NCI-H2227 (cell line): ENCODE data around the gene RASSF10.

ENCODE experiments used
- DNase-seq: peaks from one replicate; lab custom pipeline; 2025; ENCODE audit not compliant: unreplicated experiment; lab: John Stamatoyannopoulos, UW

RASSF10 gene

DNA sequence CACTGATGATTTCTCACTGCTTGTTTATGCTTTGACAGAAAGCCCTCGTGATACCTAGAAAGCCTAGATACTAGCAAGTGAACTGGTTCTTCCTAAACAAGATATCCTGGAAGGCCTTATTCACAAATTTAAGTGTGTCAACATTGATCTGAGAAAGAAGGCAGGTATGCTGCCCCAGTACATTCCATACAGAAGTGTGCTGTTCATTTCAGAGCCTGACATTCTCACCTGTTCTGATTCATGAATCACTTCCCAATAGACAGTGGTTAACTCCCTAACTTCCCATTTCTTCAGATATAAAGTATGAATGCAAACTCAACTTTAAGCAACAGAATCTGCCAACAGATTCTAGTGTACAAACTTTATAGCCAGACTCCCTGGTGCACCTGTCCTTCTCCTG lies 15.5 kb upstream of the RASSF10 start:
- no peak for DNase-seq

DNA sequence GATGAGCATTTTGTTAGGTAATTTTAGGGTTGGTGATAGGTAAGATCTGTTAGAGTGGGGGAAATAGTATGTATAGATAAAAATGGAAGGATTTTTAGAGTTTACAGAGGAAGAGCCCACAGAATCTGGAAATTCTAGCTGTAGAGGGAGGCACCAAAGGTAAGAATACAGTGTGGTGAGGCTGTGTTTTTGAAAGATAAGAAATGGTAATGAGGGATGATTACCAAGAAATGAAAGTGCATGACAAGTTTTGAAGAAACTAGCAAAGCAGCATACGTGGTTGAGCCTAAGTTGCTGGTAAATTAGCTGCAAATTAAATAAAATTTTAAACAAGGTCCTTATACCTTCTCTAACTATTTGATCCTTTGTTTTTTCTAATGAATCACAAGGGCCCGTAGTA lies 14.6 kb upstream of the RASSF10 start:
- DNase-seq = no peak

DNA sequence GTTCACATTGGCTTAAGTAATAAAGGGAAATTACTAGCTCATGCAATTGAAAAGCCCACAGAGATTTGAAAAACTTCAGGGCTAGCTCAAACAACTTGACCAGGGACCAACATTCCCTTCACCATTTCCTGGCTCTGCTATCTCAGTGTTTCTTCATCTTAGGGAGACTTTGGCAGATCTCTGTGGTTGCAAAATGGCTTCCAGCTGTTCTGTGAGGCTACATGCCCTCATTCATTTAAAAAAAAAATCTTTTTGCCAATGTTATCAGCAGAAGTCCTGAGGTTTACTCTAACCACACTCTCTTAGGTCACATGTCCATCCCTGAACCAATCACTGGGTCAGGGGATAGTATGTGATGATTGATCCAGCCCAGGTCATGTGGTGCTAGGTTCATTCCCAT lies 13.9 kb upstream of the RASSF10 start:
- DNase-seq = no peak

DNA sequence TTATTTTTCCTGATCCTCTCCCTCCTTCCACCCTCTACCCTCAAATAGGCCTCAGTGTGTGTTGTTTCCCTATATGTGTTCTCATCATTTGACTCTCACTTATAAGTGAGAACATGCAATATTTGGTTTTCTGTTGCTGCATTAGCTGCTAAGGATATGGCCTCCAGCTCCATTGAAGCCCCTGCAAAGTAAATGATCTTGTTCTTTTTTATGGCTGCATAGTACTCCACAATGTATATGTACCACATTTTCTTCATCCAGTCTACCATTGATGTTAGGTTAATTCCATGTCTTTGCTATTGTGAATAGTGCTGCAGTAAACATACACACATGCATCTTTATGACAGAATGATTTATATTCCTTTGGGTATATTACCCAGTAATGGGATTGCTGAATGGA lies 13.3 kb upstream of the RASSF10 start:
- DNase-seq = no peak

DNA sequence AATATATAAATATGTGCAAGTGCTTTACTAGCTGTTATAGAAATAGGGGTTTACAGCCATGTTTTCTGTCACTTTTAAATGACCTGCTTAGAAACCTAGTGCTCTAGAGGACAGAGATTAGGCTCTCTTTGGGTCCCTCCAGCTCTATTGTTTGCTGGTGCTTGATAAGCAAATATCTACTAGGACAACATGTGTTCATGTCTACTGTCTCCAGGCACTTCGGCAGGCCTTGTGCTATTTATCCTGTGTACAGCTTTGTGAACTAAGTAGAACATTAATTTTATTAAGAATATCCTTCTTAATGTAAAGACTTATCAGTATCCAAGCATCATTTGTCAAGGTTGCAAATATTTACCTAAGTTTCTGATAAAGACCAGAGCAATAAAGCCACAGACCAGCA lies 11.9 kb upstream of the RASSF10 start:
- no peak for DNase-seq

DNA sequence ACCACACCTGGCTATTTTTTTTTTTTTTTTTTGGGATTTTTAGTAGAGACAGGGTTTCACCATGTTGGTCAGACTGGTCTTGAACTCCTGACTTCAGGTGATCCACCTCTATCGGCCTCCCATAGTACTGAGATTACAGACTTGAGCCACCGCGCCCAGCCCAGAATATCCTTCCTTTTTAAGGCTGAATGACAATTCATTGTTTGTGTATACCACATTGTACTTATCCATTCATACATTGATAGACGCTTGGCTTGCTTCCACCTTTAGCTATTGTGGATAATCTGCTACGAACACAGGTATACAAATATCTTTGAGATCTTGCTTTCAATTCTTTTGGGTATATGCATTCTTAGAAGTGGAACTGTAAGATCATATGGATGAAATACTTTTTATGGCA lies 10.8 kb upstream of the RASSF10 start:
- no peak for DNase-seq

DNA sequence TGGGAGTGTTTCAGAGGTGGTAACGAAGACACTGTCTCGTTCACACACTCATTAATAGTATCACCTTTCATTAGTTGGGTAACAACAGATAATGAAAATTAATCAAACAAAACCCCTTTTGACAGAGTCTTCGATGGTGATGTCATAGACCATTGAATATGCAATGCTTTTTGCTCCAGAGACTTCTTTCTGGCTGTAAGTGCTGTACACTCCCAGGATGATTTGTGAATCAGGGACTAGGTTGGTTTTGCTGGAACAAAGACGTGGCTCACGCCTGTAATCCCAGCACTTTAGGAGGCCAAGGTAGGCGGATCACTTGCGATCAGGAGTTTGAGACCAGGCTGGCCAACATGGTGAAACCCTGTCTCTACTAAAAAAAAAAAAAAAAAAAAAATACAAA lies 9.5 kb upstream of the RASSF10 start:
- DNase-seq = no peak

DNA sequence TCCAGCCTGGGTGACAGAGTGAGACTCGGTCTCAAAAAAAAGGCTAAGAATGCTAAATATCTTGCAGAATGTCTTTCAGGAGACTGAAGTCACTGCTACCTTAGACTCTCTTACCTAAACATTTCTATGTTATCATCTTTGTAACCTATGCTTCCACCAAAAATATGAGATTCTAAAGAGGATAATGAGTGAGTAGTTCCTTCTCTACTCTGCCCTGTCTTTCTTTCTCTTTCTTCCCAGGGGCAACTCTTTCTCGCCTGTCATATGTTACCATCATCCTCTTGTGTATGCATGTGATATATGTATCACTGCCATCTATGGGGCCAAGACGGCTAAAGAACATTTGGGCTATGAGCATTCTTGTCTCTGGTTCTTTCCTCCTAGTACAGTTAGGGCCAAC lies 9.0 kb upstream of the RASSF10 start:
- DNase-seq = no peak

DNA sequence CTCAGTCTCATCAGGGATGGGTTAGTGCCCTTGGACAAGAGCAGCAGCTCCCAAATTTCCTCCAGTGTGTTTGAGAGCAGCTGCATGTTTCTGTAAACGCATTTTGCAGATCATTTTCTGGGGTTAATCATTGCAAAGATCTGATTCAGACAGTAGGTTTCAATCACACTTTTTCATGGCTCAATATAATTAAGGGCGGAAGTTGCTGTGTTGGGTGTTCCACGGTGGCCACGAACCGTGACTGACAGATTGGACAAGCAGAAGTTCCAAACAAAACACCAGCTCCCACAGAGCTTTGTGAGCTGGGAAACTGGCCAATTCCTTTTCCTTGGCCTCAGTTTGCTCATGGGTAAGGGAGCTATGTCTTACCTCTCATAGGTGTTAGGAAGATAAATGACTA lies 8.4 kb upstream of the RASSF10 start:
- DNase-seq = no peak

DNA sequence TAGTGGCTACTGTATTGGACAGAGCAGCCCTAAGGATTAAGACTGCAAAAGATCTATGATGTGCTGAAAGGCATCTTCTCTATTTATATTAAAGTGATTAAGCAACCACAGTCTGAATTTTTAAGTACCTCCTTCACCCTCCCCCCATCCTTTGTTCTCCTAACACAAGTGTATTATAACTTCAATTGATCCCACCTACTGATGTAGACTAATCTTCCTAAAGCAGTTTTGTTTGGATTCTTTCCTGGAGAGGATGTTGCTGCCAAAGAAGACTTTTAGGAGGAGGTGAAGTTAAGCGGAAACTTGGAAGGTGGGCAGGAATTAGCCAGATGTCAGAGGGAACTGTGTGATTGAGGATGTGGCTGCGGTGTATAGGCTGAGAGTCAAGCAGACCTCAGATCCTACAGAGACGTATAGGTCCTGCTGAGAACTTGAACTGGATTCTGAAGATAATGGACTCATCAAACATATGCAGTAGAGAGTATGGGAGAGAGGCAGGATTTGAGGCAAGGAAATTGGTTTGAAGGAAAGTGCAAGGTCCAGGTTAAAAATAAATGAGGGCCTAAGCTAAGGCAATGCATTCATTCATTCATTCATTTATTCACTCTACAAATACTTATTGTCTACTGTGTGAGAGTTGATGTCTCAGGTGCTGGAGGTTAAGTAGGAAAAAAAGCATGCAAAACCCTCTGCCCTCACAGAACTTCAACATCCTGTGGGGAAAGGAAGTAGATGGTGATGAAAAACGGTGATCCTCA lies 5.2 kb upstream of the RASSF10 start:
- DNase-seq = no peak

DNA sequence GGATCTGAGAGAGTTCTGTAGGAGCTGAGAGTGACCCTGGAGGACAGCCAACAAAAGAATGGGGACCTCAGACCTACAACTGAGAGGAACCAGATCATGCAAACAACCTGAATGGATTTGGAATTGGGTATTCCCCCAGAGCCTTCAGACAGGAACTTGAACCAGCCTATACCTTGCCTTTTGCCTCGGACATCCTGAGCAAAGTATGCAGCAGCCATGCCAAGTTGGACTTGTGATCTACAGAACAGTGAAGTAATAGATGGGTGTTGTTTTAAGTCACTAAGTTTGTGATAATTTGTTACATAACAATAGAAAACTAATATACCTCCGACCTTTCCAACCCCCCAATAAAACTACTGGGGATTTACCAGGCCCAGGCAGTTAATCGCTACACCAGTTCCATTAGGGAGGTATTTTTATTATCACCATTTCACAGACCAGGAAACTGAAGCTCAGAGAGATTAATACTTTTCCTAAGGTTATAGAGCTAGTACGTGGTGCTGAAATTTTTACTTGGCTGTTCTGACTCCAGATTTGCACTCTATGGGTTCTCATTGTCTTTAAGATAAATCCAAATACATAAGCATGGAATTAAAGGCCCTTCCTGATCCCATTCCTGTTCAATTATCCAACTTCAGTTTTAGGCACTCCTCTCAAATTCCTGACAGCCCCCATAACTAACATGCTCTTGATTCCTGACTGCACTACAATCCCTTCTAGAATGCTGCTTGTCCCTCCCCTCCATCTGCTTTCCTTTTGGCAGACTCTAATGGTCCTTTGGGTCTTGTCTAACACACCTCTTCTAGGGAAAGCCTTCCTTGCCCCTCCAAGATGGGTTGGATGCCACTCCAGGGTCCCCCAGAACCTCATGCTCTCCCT lies 1.7 kb upstream of the RASSF10 start:
- DNase-seq = no peak

DNA sequence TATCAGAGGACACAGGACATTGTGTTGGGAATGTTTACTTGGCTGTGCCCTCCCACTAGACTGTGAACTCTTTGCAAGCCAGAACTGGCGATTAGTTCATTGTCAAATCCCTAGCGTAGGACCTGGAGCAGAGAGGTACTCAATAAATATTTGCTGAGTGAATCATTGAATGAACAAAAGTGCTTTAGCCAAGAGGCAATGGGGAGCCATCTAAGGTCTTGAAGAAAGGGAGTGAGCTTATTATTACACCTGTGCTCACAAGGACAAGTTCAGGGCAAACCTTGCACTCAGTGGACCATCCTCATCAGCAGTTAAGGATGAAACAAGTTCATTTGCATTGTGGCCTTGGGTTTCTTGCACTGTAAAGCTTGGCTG lies 1.1 kb upstream of the RASSF10 start:
- DNase-seq = no peak

DNA sequence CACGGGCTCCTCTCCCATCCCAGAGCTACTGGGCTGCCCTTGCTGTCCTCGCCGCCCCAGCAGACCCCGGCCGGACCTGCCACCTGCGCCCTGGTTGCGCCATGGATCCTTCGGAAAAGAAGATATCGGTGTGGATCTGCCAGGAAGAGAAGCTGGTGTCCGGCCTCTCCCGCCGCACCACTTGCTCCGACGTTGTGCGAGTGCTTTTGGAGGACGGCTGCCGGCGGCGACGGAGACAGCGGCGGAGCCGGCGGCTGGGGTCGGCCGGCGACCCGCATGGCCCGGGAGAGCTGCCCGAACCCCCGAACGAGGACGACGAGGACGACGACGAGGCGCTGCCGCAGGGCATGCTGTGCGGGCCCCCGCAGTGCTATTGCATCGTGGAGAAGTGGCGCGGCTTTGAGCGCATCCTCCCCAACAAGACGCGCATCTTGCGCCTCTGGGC lies 382 bp downstream of the RASSF10 start:
- peak; percentile 60 for DNase-seq

DNA sequence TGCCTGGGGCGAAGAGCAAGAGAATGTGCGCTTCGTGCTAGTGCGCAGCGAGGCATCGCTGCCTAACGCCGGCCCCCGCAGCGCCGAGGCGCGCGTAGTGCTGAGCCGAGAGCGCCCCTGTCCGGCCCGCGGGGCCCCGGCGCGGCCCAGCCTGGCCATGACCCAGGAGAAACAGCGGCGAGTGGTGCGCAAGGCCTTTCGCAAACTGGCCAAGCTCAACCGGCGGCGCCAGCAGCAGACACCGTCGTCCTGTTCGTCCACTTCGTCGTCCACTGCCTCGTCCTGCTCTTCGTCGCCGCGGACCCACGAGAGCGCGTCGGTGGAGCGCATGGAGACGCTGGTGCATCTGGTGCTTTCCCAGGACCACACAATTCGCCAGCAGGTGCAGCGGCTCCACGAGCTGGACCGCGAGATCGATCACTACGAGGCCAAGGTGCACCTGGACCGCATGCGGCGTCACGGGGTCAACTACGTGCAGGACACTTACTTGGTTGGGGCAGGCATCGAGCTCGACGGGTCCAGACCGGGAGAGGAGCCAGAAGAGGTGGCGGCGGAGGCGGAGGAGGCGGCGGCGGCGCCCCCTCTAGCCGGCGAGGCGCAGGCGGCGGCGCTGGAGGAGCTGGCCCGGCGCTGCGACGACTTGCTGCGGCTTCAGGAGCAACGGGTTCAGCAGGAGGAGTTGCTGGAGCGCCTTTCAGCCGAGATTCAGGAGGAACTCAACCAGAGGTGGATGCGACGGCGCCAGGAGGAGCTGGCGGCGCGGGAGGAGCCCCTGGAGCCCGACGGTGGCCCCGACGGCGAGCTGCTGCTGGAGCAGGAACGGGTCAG lies 1.0 kb downstream of the RASSF10 start:
- DNase-seq = peak; percentile 70

DNA sequence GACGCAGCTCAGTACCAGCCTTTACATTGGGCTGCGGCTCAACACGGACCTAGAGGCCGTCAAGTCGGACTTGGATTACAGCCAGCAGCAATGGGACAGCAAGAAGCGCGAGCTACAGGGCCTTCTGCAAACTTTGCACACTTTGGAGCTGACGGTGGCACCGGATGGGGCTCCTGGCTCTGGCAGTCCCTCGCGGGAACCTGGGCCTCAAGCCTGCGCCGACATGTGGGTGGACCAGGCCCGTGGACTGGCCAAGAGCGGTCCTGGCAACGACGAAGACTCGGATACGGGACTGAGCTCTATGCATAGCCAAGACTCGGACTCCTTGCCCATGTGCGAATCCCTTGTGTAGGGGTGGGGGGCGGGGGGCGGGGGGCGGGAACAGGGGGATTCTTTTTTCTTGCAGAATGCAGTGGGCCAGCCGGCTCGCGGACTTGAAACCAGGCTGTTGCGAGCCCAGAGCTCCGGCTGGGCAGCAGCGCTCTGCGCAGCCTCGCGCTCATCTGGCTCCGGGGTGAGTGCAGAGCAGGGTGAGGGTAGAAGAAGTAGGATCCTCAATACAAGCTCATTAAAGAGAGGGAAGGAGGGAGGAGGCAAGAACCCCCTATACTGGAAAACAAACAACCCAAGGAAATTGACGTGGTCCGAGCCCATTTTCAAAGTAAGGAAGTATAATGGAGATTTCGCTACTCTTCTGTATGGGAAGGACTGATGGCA lies 1.8 kb downstream of the RASSF10 start:
- DNase-seq = peak; percentile 49

DNA sequence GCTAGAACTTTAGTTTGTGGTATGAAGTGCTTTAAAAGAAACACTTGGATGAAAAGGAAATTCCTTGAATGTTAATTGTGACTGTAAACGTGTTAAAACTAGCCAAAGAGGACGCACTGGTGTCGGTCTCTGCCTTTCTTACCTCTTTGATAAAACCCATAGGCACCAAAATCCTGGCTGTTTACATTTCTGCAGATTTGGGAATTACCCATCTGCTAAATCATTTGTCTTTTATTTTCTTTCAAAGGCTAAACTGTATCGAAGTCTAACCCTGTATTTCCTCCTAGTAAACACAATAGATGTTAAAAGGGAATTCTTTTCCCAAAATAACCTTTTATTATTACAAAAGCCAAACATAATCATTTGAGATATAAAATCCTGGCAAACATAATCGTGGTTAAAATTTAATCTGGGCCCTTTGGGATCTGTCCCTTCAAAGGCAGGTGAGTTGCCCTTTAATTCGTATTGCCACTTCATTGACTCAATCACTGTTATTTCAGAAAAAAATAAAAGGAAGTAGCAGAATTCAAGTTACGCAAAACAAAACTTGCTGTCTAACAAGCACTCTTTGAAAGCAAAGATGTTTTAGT lies 2.4 kb downstream of the RASSF10 start:
- DNase-seq = no peak

DNA sequence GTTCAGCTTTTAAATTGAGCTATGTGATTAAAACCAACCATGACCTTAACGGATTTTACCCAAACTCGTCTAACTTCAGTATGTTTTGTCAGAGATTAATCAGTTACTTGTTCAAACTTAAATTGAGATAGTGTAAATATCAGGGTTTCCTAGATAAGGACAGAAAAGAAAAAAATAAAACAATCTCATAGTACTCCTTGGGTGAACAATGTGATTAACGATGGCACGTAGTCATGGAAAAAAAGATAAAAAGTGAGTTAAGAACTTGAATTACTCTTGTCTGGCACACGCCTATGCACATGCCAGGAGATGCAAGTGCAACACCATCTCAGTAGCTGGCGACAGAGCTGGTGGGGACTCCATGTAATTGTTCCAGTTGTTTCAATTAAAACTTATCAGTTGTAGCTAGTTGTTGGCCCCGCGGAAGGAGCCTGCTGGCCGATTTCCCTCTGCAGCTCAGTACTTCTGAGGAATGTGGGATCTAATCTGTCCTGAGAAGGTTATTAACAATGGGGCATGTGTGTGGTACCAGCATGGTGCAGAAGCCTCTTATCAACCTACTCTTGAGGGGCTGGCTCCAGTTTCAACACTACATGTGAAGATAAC lies 3.0 kb downstream of the RASSF10 start:
- no peak for DNase-seq

DNA sequence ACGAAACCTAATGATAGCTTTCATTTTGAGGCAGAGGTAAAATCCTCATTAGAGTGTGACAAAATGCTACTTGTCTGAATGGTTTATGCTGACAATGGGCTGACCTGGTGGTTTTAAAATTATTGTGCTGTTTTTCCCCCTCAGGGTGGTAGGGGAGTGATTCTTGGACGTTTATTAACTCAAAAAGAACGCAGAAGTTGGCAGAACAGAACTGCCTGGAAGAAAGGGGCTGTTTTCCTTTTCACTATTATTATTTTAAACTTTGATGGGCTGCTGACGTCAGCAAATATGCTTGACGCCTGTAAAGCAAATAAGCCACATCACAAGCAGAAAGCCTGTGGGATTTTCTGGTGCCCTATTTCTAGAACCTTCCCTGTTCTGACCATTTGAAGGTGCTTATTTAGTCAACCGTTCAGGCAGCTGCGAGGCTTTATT lies 4.0 kb downstream of the RASSF10 start:
- DNase-seq = peak; percentile 76

DNA sequence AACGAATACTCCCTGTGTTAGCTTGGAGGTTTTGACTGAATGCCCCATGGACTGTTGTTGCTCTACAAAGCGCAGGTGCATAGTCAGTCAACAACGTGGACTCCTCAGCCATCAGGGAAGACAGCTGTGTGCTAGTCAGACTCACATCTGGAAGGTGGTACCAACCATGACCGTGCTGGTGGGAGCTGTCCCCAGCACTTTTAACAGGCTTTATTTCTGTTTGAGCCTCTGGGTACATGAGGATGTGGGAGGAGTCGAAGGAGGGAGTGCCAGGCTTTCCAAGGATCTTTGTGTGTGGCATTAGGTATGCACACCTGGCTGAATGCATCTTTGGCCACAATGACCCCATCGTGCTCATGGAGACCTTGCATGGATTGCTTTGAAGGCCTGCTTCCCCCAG lies 6.6 kb downstream of the RASSF10 start:
- DNase-seq = no peak

DNA sequence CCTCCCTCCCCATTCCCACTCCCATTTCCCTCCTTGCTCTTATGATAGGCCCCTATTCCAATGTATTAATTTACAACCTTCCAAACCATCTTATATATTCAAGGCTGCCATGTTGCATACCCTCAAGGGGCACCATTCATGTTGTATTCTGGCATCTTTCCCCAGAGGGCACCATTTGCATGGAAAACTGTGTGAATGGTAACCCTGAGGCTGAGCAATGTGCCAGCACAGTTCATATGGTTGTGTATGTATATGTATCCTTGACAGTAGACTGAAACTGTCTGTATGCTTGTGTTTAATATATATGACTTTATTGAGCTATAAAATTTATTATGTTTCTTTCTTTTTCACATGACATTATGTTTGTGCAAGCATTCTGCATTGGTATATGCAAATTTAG lies 7.3 kb downstream of the RASSF10 start:
- DNase-seq = peak; percentile 10
